Right lobe of liver (tissue), 6 donors: ENCODE results near the gene MIAT. TPM values are rescaled to one million over a fixed set of nuclear protein-coding genes. Genes with fewer than 3 reads are reported as not detected.

ENCODE experiments used
- ATAC-seq, 4 donors: fragments of 200-7000 bp; cut with Tn5 transposase; one replicate each; pipeline ENCODE4 v1.9.1; 2020; ENCODE audit warnings: mild to moderate bottlenecking in 4 of 4, moderate library complexity in 4 of 4
- DNase-seq, 3 donors: peaks; one replicate each; pipeline ENCODE4 v3.0.0-alpha.2; 2020
- H3K27ac ChIP-seq, 3 donors: fragments of 200-600 bp; one replicate each; pipeline ENCODE4 v1.8.0; 2022
- H3K27me3 ChIP-seq, 2 donors: fragments of 200-600 bp; one replicate each; pipeline ENCODE4 v1.8.0; 2022
- H3K36me3 ChIP-seq, 4 donors: fragments of 200-600 bp; sonication (generic) in 1 of 4; one replicate each; pipeline versions ENCODE4 v1.5.1 to v1.8.0; 2017 to 2022; ENCODE audit warnings: control low read depth in 1 of 4
- H3K4me1 ChIP-seq, 4 donors: fragments of 200-600 bp; sonication (generic) in 1 of 4; one replicate each; pipeline versions ENCODE4 v1.5.1 to v1.8.0; 2017 to 2022; ENCODE audit warnings: control low read depth in 1 of 4
- H3K4me3 ChIP-seq, 3 donors: fragments of 200-600 bp; one replicate each; pipeline ENCODE4 v1.8.0; 2022
- H3K9me3 ChIP-seq, 4 donors: fragments of 200-600 bp; sonication (generic) in 1 of 4; one replicate each; pipeline versions ENCODE4 v1.5.1 to v1.8.0; 2017 to 2022; ENCODE audit warnings: control low read depth in 1 of 4
- POLR2A ChIP-seq: fragments of 450-650 bp; IDR thresholded peaks from one replicate; pipeline ENCODE4 v1.6.1; 2017; ENCODE audit warnings: antibody characterized with exemption, mild to moderate bottlenecking
- WGBS: methylation state at CpG from one replicate; pipeline ENCODE4 v1.1.6; 2018; ENCODE audit warnings: low coverage, low lambda C conversion rate; ENCODE audit not compliant: insufficient coverage; ENCODE audit errors: missing lambda C conversion rate; 5-methylcytosine and 5-hydroxymethylcytosine counted together
- intact Hi-C, 2 donors: fragments of 100-400 bp; cut with DNase I; formaldehyde crosslinking; loops; one replicate each; pipeline versions ENCODE4 v1.11.2 to v1.14.1; 2022
- total RNA-seq, 6 experiments: library from RNA; depleted of rRNA in 2 of 6; stranded (reverse); fragments of >200 nt in 2 of 6; fragmentation: NEBNext Ultra II Directional in 3 of 6; extraction: Animal tissue kit (Norgen Biotek cat#: 25700) in 3 of 6; gene quantifications; one replicate each; pipeline versions ENCODE4 v1.1.0 to v1.2.4, GENCODE V29; 2016 to 2023
- TF ChIP-seq, protein P1 (sequence below), 4 donors: fragments of 200-600 bp in 3 of 4; fragments of 450-650 bp in 1 of 4; IDR thresholded peaks; one replicate each; pipeline versions ENCODE4 v1.5.1 to v1.8.0; 2016 to 2022; ENCODE audit warnings: antibody characterized with exemption in 4 of 4, mild to moderate bottlenecking in 2 of 4
- donor health status: DM: no; HTN: yes; CAD: no.
- donor health status: DM: no; HTN: no; CAD: no.
- donor health status: DM: no; HTN: no; CAD: no.
- donor health status: DM: no; HTN: yes; CAD: no.
- donor health status: DM: no; HTN: yes; CAD: no.

The MIAT gene
- total RNA-seq, 6 experiments from 2014 or later: 0.19 to 3.2 (median 0.47) TPM

- intact Hi-C loops: no loop called here
- peaks cover 0 to 6% (median 2%) of the 10 kb centered on the region in 4 donors for H3K36me3 ChIP-seq
- 85% methylated on average over 2 of the region's 2 CpGs for WGBS
Measured at GRCh38 chr22:26684168-26684567, 26.8 kb downstream of the MIAT start.

GRCh38 chr22:26685601-26686000, 28.2 kb downstream of the MIAT start:
- peaks cover 0 to 6% (median 2%) of the 10 kb centered on the region in 4 donors for H3K36me3 ChIP-seq
- intact Hi-C loops: no loop called here
- H3K27me3 ChIP-seq: no peaks in the 10 kb centered on the region
- H3K4me3 ChIP-seq: no peak overlapping the region
- H3K9me3 ChIP-seq: no peaks in the 10 kb centered on the region
- TF ChIP-seq, protein P1, sequence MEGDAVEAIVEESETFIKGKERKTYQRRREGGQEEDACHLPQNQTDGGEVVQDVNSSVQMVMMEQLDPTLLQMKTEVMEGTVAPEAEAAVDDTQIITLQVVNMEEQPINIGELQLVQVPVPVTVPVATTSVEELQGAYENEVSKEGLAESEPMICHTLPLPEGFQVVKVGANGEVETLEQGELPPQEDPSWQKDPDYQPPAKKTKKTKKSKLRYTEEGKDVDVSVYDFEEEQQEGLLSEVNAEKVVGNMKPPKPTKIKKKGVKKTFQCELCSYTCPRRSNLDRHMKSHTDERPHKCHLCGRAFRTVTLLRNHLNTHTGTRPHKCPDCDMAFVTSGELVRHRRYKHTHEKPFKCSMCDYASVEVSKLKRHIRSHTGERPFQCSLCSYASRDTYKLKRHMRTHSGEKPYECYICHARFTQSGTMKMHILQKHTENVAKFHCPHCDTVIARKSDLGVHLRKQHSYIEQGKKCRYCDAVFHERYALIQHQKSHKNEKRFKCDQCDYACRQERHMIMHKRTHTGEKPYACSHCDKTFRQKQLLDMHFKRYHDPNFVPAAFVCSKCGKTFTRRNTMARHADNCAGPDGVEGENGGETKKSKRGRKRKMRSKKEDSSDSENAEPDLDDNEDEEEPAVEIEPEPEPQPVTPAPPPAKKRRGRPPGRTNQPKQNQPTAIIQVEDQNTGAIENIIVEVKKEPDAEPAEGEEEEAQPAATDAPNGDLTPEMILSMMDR (IDR thresholded peaks at IDR 0.05): no peak
- TF ChIP-seq POLR2A: no peak
- no peaks in the 10 kb centered on the region for H3K4me1 ChIP-seq
- 70% methylated on average over 2 of the region's 6 CpGs for WGBS
- DNase-seq (no peak), ATAC-seq (no peak)
- H3K27ac ChIP-seq: no peak overlapping the region

More at GRCh38 chr22:26684168-26684567, 26.8 kb downstream of the MIAT start:
- no peak overlapping the region for H3K4me3 ChIP-seq
- DNase-seq (no peak), ATAC-seq (no peak)
- no peak overlapping the region for H3K27ac ChIP-seq
- no peaks in the 10 kb centered on the region for H3K27me3 ChIP-seq
- no peaks in the 10 kb centered on the region for H3K9me3 ChIP-seq
- H3K4me1 ChIP-seq: no peaks in the 10 kb centered on the region
- TF ChIP-seq, protein P1 (IDR thresholded peaks at IDR 0.05): no peak
- TF ChIP-seq POLR2A: no peak

- intact Hi-C loops: no loop called here
- Histone ChIP-seq H3K4me3 (no peak overlapping the region), H3K4me1 (no peaks in the 10 kb centered on the region), H3K27ac (no peak overlapping the region), H3K9me3 (no peaks in the 10 kb centered on the region), H3K27me3 (no peaks in the 10 kb centered on the region), H3K36me3 (no peaks in the 10 kb centered on the region)
- ATAC-seq: no peak
- DNase-seq: no peak
- no peak for TF ChIP-seq POLR2A
- TF ChIP-seq, protein P1 (IDR thresholded peaks at IDR 0.05): no peak
Measured at GRCh38 chr22:26687439-26687838, 30.1 kb downstream of the MIAT start.

- H3K4me1 ChIP-seq: no peaks in the 10 kb centered on the region
- H3K27me3 ChIP-seq: no peaks in the 10 kb centered on the region
- 49% methylated on average over 8 of the region's 12 CpGs for WGBS
- intact Hi-C loops: no loop called here
- no peak for ATAC-seq
- no peaks in the 10 kb centered on the region for H3K36me3 ChIP-seq
- no peak for DNase-seq
- H3K27ac ChIP-seq: no peak overlapping the region
- no peaks in the 10 kb centered on the region for H3K9me3 ChIP-seq
- H3K4me3 ChIP-seq: no peak overlapping the region
- no peak for TF ChIP-seq POLR2A
- TF ChIP-seq, protein P1 (IDR thresholded peaks at IDR 0.05): no peak
Measured at GRCh38 chr22:26689513-26690301, 32.3 kb downstream of the MIAT start.
